ENCODE data around the gene TNPO2.
A peak's percentile ranks its signal among the peaks of the same experiment; 100 is the strongest.

The TNPO2 gene

GRCh38 chr19:12669270-12670158, 54.2 kb downstream of the TNPO2 start:
- no peak for TF ChIP-seq CTCF (IDR thresholded peaks at IDR 0.05; ENCODE audit: low read depth, low read length, missing control alignments)
- H3K4me3 ChIP-seq (replicated peaks; ENCODE audit: low read depth, low read length), result peak overlapping the region; percentile 94
- peak; percentile 47 for DNase-seq (ENCODE audit: extremely low read depth, low read depth)

- TF ChIP-seq CTCF (IDR thresholded peaks at IDR 0.05; ENCODE audit: low read depth, low read length, missing control alignments), result no peak
- DNase-seq (ENCODE audit: extremely low read depth, low read depth), result no peak
- peak overlapping the region; percentile 94 for H3K4me3 ChIP-seq (replicated peaks; ENCODE audit: low read depth, low read length)
Measured at GRCh38 chr19:12668932-12669269, 54.8 kb downstream of the TNPO2 start.

- no peak for TF ChIP-seq CTCF (IDR thresholded peaks at IDR 0.05; ENCODE audit: low read depth, low read length, missing control alignments)
- H3K4me3 ChIP-seq (replicated peaks; ENCODE audit: low read depth, low read length), result peak overlapping the region; percentile 94
- no peak for DNase-seq (ENCODE audit: extremely low read depth, low read depth)
Measured at GRCh38 chr19:12668346-12668745, 55.4 kb downstream of the TNPO2 start.

- no peak for DNase-seq (ENCODE audit: extremely low read depth, low read depth)
- peak overlapping the region; percentile 94 for H3K4me3 ChIP-seq (replicated peaks; ENCODE audit: low read depth, low read length)
- no peak for TF ChIP-seq CTCF (IDR thresholded peaks at IDR 0.05; ENCODE audit: low read depth, low read length, missing control alignments)
Measured at GRCh38 chr19:12667731-12668302, 55.9 kb downstream of the TNPO2 start.

GRCh38 chr19:12666265-12667048, 57.3 kb downstream of the TNPO2 start, which contains the start of the genes MAN2B1 and WDR83:
MAN2B1 (minus strand) TSS chr19:12666742; CDS start chr19:12666701, 41 bp downstream.
WDR83 (plus strand) TSS chr19:12666807; CDS start chr19:12669791, 2,984 bp downstream.
- peak within 1 kb of the TSS; percentile 84 for H3K4me3 ChIP-seq (replicated peaks; ENCODE audit: low read depth, low read length)
- DNase-seq (ENCODE audit: extremely low read depth, low read depth), result no peak
- no peak for TF ChIP-seq CTCF (IDR thresholded peaks at IDR 0.05; ENCODE audit: low read depth, low read length, missing control alignments)

GRCh38 chr19:12665671-12666264, 58.0 kb downstream of the TNPO2 start:
- no peak for TF ChIP-seq CTCF (IDR thresholded peaks at IDR 0.05; ENCODE audit: low read depth, low read length, missing control alignments)
- peak overlapping the region; percentile 84 for H3K4me3 ChIP-seq (replicated peaks; ENCODE audit: low read depth, low read length)
- DNase-seq (ENCODE audit: extremely low read depth, low read depth), result no peak
